Common myeloid progenitor, CD34-positive (primary cell): ENCODE results near the gene SYNGR3.
A peak's percentile ranks its signal among the peaks of the same experiment; 100 is the strongest.

Source experiments
- CTCF ChIA-PET: fragments of 350-600 bp; sonication (Branson Sonifier 250); formaldehyde crosslinking; loops from one replicate; lab custom pipeline; 2021; ENCODE audit warnings: antibody characterized with exemption; lab: Charles Lee
- POLR2A ChIA-PET: fragments of 350-600 bp; sonication (Branson Sonifier 250); formaldehyde crosslinking; loops from one replicate; lab custom pipeline; 2021; ENCODE audit warnings: antibody characterized with exemption; lab: Charles Lee
- DNase-seq, 3 donors: peaks; one replicate each; pipeline versions ENCODE4 v3.0.0 to v3.0.0-alpha.2; 2013
- H3K27ac ChIP-seq, 2 experiments: 1 replicate in 1 of 2; 2 replicates in 1 of 2; pipeline ENCODE4 v1.7.0; 2013; ENCODE audit warnings: inconsistent platforms in 2 of 2, low read length in 2 of 2, mild to moderate bottlenecking in 2 of 2, low read depth in 1 of 2, moderate library complexity in 1 of 2; ENCODE audit not compliant: severe bottlenecking in 2 of 2, insufficient read depth in 1 of 2, poor library complexity in 1 of 2
- H3K27me3 ChIP-seq, 5 experiments: replicated peaks in 2 of 5; 1 replicate in 3 of 5; 2 replicates in 2 of 5; pipeline versions ENCODE4 v1.6.1 to v1.7.0; 2013; ENCODE audit warnings: low read length in 4 of 5, mild to moderate bottlenecking in 2 of 5, moderate library complexity in 2 of 5, inconsistent platforms in 1 of 5; ENCODE audit not compliant: insufficient read depth in 5 of 5, control insufficient read depth in 4 of 5
- H3K36me3 ChIP-seq, 4 experiments: 1 replicate in 2 of 4; 2 replicates in 2 of 4; pipeline versions ENCODE4 v1.6.1 to v1.7.0; 2013; ENCODE audit warnings: low read length in 3 of 4, control low read depth in 1 of 4, mild to moderate bottlenecking in 1 of 4; ENCODE audit not compliant: control insufficient read depth in 4 of 4, insufficient read depth in 4 of 4
- H3K4me1 ChIP-seq, 4 experiments: 1 replicate in 3 of 4; 2 replicates in 1 of 4; pipeline versions ENCODE4 v1.6.1 to v1.7.1; 2013; ENCODE audit warnings: low read length in 3 of 4, mild to moderate bottlenecking in 3 of 4, control low read depth in 1 of 4, inconsistent platforms in 1 of 4, moderate library complexity in 1 of 4; ENCODE audit not compliant: control insufficient read depth in 4 of 4, insufficient read depth in 4 of 4; ENCODE audit errors: control extremely low read depth in 1 of 4
- H3K4me3 ChIP-seq, 7 experiments: 1 replicate in 4 of 7; 2 replicates in 3 of 7; pipeline versions ENCODE4 v1.5.1 to v1.7.0; 2013; ENCODE audit warnings: mild to moderate bottlenecking in 7 of 7, low read length in 6 of 7, moderate library complexity in 6 of 7, inconsistent platforms in 2 of 7, low read depth in 2 of 7, control low read depth in 1 of 7; ENCODE audit not compliant: insufficient read depth in 4 of 7, control insufficient read depth in 1 of 7; ENCODE audit errors: extremely low read depth in 1 of 7
- H3K9me3 ChIP-seq, 5 experiments: 1 replicate in 4 of 5; 2 replicates in 1 of 5; pipeline versions ENCODE4 v1.6.1 to v1.7.1; 2013; ENCODE audit warnings: low read length in 4 of 5, mild to moderate bottlenecking in 2 of 5, inconsistent platforms in 1 of 5, low read depth in 1 of 5, moderate library complexity in 1 of 5; ENCODE audit not compliant: control insufficient read depth in 4 of 5, insufficient read depth in 2 of 5; ENCODE audit errors: control extremely low read depth in 1 of 5
- WGBS: methylation state at CpG from one replicate; pipeline ENCODE4 v1.1.5; 2013; ENCODE audit not compliant: insufficient coverage; 5-methylcytosine and 5-hydroxymethylcytosine counted together

The SYNGR3 gene

GRCh38 chr16:2022723-2023091, 32.9 kb downstream of the SYNGR3 start:
- ChIA-PET POLR2A (interaction anchor here (0.8 to 1.0 kb wide), 2 partner anchors 131 to 133 kb away, joined by 4 to 8 read pairs; partner anchors contain the start of gene TRAF7), CTCF (interaction anchor here (0.7 to 2.6 kb wide), 16 partner anchors 11 to 235 kb away, joined by 3 to 12 read pairs (median 4); partner anchors contain the start of genes ECI1, NTHL1, RAB26 and TSC2)
- peaks cover 0 to 51% (median 38%) of the 10 kb centered on the region in 4 experiments for H3K4me1 ChIP-seq
- H3K4me3 ChIP-seq, result peak overlapping the region in 6 of 7 experiments; percentile 38 to 74 (median 56)
- no peaks in the 10 kb centered on the region for H3K36me3 ChIP-seq
- peaks cover 0 to 43% (median 10%) of the 10 kb centered on the region in 5 experiments for H3K27me3 ChIP-seq
- H3K9me3 ChIP-seq, result no peaks in the 10 kb centered on the region
- DNase-seq, result peak in 2 of 3 donors; percentile 54 to 56
- 3% methylated on average over 9 of the region's 14 CpGs for WGBS
- H3K27ac ChIP-seq, result no peak overlapping the region

GRCh38 chr16:2023092-2024031, 33.6 kb downstream of the SYNGR3 start:
- no peaks in the 10 kb centered on the region for H3K36me3 ChIP-seq
- ChIA-PET POLR2A (interaction anchor here (0.8 to 1.0 kb wide), 2 partner anchors 130 to 132 kb away, joined by 4 to 8 read pairs; partner anchors contain the start of gene TRAF7), CTCF (interaction anchor here (0.7 to 2.6 kb wide), 17 partner anchors 12 to 228 kb away, joined by 3 to 12 read pairs (median 4); partner anchors contain the start of genes ECI1, NTHL1, RAB26 and TSC2)
- peaks cover 0 to 50% (median 9%) of the 10 kb centered on the region in 5 experiments for H3K27me3 ChIP-seq
- 7% methylated on average over 36 of the region's 53 CpGs for WGBS
- DNase-seq, result peak; percentile 86 to 92 (median 91)
- H3K9me3 ChIP-seq, result no peaks in the 10 kb centered on the region
- no peak overlapping the region for H3K27ac ChIP-seq
- H3K4me1 ChIP-seq, result peaks cover 0 to 52% (median 38%) of the 10 kb centered on the region in 4 experiments
- H3K4me3 ChIP-seq, result peak overlapping the region; percentile 11 to 74 (median 51)

- CTCF ChIA-PET, result interaction anchor here (1.0 to 2.6 kb wide), 9 partner anchors 13 to 129 kb away, joined by 3 to 12 read pairs (median 4); partner anchors contain the start of genes NTHL1 and TSC2
- peaks cover 0 to 51% (median 38%) of the 10 kb centered on the region in 4 experiments for H3K4me1 ChIP-seq
- no peak for DNase-seq
- WGBS, result 86% methylated on average over 12 of the region's 12 CpGs
- H3K27me3 ChIP-seq, result peaks cover 0 to 48% (median 8%) of the 10 kb centered on the region in 5 experiments
- no peak overlapping the region for H3K4me3 ChIP-seq
- H3K36me3 ChIP-seq, result no peaks in the 10 kb centered on the region
- no peak overlapping the region for H3K27ac ChIP-seq
- POLR2A ChIA-PET, result no interaction called here
- H3K9me3 ChIP-seq, result no peaks in the 10 kb centered on the region
Observed at GRCh38 chr16:2024032-2024420, 34.3 kb downstream of the SYNGR3 start.

GRCh38 chr16:2025251-2025650, 35.5 kb downstream of the SYNGR3 start:
- ChIA-PET POLR2A (no interaction called here), CTCF (interaction anchor here (1.0 to 1.6 kb wide), 6 partner anchors 9 to 127 kb away, joined by 3 to 5 read pairs (median 4); no protein-coding TSS in a partner anchor)
- H3K4me3 ChIP-seq, result no peak overlapping the region
- DNase-seq, result no peak
- H3K4me1 ChIP-seq, result peaks cover 0 to 39% (median 29%) of the 10 kb centered on the region in 4 experiments
- no peak overlapping the region for H3K27ac ChIP-seq
- H3K36me3 ChIP-seq, result no peaks in the 10 kb centered on the region
- H3K9me3 ChIP-seq, result no peaks in the 10 kb centered on the region
- H3K27me3 ChIP-seq, result peaks cover 0 to 36% (median 7%) of the 10 kb centered on the region in 5 experiments
- 98% methylated on average over 14 of the region's 14 CpGs for WGBS

GRCh38 chr16:2025878-2026460, 36.2 kb downstream of the SYNGR3 start:
- POLR2A ChIA-PET, result no interaction called here
- CTCF ChIA-PET, result interaction anchor here (1.0 to 1.3 kb wide), 3 partner anchors 10 to 122 kb away, joined by 3 to 4 read pairs (median 3); no protein-coding TSS in a partner anchor
- Histone ChIP-seq H3K4me1 (peaks cover 0 to 33% (median 23%) of the 10 kb centered on the region in 4 experiments), H3K4me3 (peak overlapping the region in 1 of 7 experiments; percentile 47), H3K27me3 (peaks cover 0 to 29% (median 7%) of the 10 kb centered on the region in 5 experiments), H3K36me3 (no peaks in the 10 kb centered on the region), H3K9me3 (no peaks in the 10 kb centered on the region), H3K27ac (no peak overlapping the region)
- 96% methylated on average over 12 of the region's 16 CpGs for WGBS
- DNase-seq, result no peak

- no peak within 1 kb of the TSS for H3K27ac ChIP-seq
- H3K4me1 ChIP-seq, result peaks cover 0 to 36% (median 23%) of the 10 kb centered on the region in 4 experiments
- H3K27me3 ChIP-seq, result peaks cover 0 to 27% (median 7%) of the 10 kb centered on the region in 5 experiments
- CTCF ChIA-PET, result no interaction called here
- peak within 1 kb of the TSS in 6 of 7 experiments; percentile 32 to 58 (median 54) for H3K4me3 ChIP-seq
- H3K36me3 ChIP-seq, result no peaks in the 10 kb centered on the region
- no peak for DNase-seq
- 9% methylated on average over 40 of the region's 59 CpGs for WGBS
- POLR2A ChIA-PET, result no interaction called here
- H3K9me3 ChIP-seq, result no peaks in the 10 kb centered on the region
Observed at GRCh38 chr16:2026461-2027023, 36.8 kb downstream of the SYNGR3 start, which contains the start of gene NHERF2. Gene NHERF2, plus strand, starts transcription at chr16:2026902. Its CDS starts 104 bp downstream, at chr16:2027006.
